IPS-18c (cell line): ENCODE results near the gene FAM168B.

Experiments
- H3K4me3 ChIP-seq: 2 replicates; pipeline ENCODE4 v1.7.0; 2013; ENCODE audit warnings: low read depth, mild to moderate bottlenecking, low read length, moderate library complexity; ENCODE audit not compliant: insufficient read depth
- H3K9me3 ChIP-seq: one replicate; pipeline ENCODE4 v1.6.1; 2013; ENCODE audit warnings: mild to moderate bottlenecking, low read length, moderate library complexity; ENCODE audit not compliant: control insufficient read depth, insufficient read depth

The FAM168B gene

DNA sequence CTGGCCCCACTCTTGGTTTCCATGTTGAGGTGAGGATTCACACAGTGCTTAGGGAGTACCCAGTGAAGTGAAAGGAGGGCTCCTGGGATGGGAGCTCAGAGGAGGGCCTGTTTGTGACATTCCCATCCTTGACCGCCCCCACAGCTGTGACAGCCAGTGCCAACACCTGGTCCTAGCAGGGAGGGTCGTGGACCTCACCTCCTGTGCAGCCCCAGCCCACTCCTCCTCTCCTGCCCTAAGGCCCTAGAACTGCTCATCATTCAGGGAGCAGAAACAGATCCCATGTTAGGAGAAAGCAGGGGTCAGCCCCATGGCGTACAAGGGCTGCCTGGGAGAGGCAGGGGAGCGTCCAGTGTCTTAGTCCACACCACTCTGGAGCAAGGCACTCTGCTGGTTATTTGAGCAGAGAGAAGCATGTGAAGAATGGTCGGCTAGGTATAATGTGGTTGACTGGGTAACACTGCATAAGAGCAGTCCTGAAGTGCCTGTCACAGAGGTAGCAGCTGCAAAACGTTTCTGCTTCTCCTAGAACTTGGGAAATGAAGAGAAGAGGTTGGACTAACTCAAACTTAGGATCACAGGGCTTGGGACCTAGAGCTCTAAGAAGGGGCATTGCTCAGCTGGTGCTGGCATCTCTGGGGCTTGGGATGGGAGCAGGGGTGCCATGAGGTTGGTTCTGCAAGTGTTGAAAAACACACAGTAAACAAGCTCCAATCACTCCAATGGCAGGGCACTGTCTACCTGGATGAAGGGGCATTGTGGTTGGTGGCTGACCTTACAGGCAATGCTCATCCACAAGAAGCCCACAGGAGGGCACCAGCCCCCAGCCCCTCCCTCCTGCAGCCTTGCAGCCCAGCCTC, 55.6 kb downstream of the FAM168B start:
- H3K4me3 ChIP-seq = no peak overlapping the region
- no peaks in the 10 kb centered on the region for H3K9me3 ChIP-seq

DNA sequence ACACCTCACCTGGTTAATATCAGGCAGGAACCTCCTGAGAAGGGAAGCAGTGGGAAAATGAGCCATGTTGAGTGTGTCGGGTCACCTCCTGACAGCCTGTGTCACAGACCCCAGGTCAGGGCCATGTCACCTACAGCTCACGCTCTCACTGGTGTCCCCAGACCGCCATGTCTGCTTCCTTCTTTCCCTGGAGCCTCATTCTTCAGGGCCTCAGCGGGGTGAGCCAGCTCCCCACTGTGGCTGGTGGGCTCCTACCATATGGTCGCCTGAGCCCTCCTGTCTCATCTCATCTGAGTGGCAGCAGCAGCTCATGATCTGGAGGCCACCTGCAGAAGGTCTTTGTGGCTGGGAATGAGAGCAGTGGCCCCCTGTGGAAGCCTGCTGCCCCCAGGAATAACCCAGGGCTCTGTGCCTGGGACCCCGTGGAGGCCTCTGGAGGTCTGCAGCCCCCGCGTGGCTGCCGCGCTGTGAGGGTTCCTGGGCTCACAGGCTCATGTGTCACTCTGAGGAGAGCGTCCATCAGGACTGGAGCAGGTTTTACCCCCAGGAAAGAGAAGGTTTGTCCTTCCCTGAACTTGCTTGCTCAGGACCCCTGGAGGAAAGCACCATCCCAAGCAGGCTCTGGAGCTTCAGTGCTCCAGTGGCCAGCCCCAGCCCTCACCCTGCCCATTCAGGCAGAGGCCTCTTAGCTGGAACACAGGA, 56.4 kb downstream of the FAM168B start:
- Histone ChIP-seq H3K9me3 (no peaks in the 10 kb centered on the region), H3K4me3 (no peak overlapping the region)

DNA sequence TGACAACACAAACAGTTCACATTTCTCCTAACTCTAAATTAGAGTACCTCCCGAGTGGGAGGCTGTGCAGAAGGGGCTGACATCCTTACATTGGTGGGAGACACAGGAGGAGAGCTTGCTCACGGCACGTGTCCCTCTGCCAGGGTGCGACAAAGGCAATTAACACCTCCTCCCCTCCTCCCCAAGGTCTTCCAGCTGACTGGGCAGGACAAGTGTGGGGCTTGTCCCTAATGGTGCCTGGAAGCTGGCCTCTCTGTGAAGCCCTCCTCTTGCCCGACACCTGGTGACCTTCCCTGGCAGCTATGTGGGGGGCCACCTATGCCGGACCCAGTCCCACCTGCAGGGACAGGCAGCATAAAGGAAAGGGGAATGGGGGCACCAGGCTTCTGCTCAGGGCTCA, 57.0 kb downstream of the FAM168B start:
- Histone ChIP-seq H3K9me3 (no peaks in the 10 kb centered on the region), H3K4me3 (no peak overlapping the region)

DNA sequence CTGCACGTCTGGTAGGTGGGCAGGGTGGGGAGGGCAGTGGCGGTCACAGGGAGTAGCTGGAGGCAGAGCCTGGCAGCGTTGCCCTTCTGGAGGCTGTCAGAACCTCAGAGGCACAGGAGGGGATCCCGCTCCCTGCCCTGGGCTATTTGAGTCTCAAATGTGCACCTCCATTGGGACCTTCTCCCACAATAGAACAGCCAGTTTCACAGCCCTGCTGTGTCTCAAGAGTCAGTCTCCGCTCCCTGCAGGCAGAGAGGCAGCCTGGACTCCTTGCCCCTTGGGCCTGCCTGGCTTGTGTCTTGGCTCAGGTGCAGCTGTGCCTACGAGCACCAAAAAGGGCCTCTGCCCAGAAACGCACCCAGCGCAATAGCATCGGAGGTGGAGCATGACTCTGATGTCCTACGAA, 57.4 kb downstream of the FAM168B start:
- no peaks in the 10 kb centered on the region for H3K9me3 ChIP-seq
- peak overlapping the region; percentile 40; the same call in 1 of the 2 replicates for H3K4me3 ChIP-seq

GRCh38 chr2:131035112-131035825, 58.0 kb downstream of the FAM168B start:
- Histone ChIP-seq H3K9me3 (no peaks in the 10 kb centered on the region), H3K4me3 (peak overlapping the region; percentile 40)

DNA sequence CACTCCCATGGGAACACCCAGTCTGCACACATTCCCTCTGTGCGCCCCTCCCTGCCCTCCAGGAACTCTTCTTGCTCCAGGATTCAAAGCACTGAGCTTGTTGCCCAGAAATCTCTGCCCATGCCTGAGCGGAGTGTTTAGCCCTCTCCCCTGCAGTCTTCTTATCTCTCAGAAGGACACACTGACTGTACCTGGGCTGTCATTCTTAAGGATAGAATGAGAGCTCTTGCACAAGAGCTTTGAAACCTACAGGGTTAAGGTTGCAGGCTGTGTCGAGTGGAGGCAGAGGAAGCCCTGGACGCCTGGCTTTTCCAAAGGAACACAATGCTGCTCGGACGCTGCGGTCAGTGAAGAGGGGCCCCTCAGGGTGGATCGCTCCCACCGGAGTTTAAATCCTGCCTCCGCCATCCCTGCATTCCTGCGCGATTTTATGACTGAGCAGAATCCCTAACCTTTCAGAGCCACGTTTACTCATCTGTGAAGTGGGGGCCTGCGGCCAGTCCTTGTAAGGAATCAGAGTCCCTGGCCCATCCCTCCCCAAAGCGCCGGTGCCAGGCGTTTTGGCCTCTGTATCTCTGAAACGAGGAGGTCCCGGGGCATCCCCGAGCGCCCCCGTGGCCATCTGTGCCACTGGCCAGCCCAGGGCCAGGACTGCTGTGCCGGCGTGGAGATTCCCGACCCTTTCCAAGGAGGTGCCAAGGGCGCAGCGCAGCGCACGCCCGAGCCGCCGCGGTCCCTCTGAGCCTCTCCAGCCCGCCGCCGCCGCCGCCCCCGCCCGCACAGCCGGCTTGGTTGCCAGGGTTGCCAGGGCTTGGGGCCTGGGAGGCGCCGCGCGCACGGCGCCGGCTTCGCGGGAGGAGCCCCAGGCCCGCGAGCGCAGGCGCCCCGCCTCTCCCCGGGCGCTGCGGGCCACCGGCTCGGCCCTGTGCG, 58.9 kb downstream of the FAM168B start:
- no peaks in the 10 kb centered on the region for H3K9me3 ChIP-seq

DNA sequence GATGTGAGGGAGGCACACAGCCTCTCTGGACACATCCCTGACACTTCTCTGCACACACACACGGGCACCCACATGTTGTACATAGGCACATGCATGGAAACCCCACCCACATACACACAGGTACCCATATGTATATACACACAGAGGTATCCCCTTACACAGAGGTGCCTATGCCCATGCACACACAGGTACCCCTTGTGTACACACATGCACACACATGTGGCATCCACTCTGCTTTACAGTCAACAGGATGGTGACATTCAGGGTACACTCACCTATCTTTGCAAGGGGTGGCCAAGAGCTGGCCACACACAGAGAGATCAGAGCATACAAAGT, 59.5 kb downstream of the FAM168B start:
- Histone ChIP-seq H3K9me3 (no peaks in the 10 kb centered on the region), H3K4me3 (no peak overlapping the region)

More for the DNA sequence above, 58.9 kb downstream of the FAM168B start:
- H3K4me3 ChIP-seq = peak overlapping the region; percentile 42

- no peak overlapping the region for H3K4me3 ChIP-seq
These were observed 60.8 kb downstream of the FAM168B start for GRCh38 chr2:131032393-131032836.

DNA sequence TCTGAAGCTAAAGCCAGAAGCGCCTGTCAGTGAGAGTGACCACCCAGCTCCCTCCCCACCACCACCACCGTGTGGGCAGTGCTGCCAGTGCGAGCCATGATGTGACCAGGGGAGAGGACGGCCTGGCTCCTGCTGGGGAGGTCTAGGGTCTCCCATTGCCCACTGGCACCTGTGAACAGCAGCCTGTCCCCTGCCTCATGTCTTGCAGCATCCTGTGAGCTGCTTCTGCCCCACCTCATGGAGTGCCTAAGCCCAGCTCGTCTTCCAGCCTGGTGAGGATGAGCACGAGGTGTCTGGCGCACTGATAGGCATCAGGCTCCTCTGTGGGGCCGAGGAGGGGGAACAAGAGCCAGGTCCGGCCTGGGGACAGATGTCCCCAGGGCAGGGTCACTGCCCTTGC, 61.4 kb downstream of the FAM168B start:
- Histone ChIP-seq H3K4me3 (no peak overlapping the region), H3K9me3 (peaks cover 2% of the 10 kb centered on the region)

More at GRCh38 chr2:131032393-131032836, 60.8 kb downstream of the FAM168B start:
- peaks cover 2% of the 10 kb centered on the region for H3K9me3 ChIP-seq

- no peak overlapping the region for H3K4me3 ChIP-seq
- peaks cover 2% of the 10 kb centered on the region for H3K9me3 ChIP-seq
These were observed 61.8 kb downstream of the FAM168B start for GRCh38 chr2:131031431-131031841.

DNA sequence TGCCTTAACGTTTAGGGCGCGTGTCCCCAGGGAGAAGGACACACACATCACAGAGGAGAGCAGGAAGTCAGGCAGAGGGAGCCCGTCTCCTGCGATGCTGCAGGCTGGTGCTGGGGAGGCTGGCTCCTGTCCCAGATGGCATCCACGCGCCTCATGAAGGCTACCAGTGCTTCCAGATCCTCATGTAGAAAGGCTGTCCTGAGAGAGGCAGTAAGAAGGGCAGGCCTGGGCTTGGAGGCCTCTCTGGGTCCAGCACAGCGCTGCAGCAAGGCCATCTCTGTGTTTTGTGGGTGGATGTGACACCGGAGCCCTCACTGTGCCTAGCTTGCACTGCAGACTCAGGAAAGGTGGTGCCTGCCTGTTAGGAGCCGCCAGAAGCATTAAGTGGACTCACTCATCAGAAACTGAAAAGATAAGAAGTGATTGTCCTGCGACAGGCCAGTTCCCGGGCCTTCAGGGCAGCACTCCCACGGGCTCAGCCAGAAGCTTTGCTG, 62.7 kb downstream of the FAM168B start:
- Histone ChIP-seq H3K9me3 (peaks cover 2% of the 10 kb centered on the region), H3K4me3 (no peak overlapping the region)

- Histone ChIP-seq H3K4me3 (no peak overlapping the region), H3K9me3 (peaks cover 2% of the 10 kb centered on the region)
These were observed 63.4 kb downstream of the FAM168B start for GRCh38 chr2:131029812-131030211.

DNA sequence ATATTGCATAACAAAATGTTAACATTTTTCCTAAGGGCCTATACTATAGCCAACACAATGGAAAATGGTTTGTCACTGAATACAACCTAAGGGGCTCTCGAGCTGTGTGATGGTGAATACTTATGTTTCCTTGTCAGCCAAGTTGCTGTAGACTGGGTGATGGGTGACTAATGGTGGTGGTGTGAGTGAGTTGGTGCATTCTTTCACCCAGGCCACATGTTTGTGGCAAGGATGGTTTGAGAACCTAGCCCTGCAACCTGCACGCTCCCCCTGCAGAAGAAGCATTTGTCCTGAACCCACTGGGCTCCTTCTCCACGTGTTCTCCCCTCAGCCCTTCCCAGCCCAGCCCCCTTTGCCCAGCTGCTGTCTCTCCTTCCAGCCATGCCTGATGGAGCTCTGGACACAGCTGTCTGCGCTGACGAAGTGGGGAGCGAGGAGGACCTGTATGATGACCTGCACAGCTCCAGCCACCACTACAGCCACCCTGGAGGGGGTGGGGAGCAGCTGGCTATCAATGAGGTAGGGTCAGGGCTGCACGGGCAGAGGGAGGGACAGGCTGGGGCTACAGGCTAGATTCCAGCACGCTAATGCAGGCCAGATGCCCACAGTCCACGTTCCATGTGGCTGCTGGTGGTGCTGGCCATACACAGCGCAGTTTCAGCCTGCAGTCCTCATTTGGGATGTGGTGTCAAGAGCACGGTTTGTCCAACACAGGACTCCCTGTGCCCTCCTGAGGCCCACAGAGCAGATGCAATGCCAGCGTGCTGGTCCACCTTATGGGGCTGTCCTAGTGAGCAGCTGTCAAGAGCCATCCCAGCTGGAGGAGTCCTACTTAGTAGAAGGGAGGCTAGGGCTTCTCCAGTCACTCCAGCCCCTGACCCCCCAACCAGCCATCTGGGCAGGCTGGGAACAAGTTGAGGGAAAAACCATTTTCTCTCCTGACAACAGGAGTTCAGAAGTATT, 65.4 kb downstream of the FAM168B start:
- Histone ChIP-seq H3K4me3 (no peak overlapping the region), H3K9me3 (peaks cover 2% of the 10 kb centered on the region)

DNA sequence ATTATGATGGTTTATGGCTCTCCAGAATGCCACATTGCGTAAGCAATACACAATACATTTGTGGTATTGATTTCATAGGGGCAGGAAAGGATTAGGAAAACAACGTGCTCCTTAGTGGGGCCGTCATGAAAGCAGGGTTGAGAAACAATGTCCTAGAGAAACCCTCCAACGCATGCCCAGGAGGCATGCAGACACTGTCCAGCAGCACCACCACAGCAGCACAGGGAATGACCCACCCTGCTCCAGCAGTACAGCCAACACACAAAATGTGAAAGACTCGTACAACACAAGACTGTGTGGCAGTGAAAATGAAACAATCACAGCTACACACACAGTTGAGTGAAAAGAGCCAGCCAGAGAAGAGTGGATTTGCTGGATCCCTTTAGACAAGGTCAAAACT, 66.3 kb downstream of the FAM168B start:
- H3K9me3 ChIP-seq = peaks cover 2% of the 10 kb centered on the region
- H3K4me3 ChIP-seq = no peak overlapping the region

- Histone ChIP-seq H3K4me3 (no peak overlapping the region), H3K9me3 (peaks cover 2% of the 10 kb centered on the region)
These were observed 69.5 kb downstream of the FAM168B start for GRCh38 chr2:131023758-131024157.

- Histone ChIP-seq H3K9me3 (no peaks in the 10 kb centered on the region), H3K4me3 (no peak overlapping the region)
These were observed 70.5 kb downstream of the FAM168B start for GRCh38 chr2:131022731-131023130.
